ENCODE measurements around the gene MKNK1. TPM values are rescaled to one million over a fixed set of nuclear protein-coding genes. Genes with fewer than 3 reads are reported as not detected.

MKNK1 gene
- total and polyA plus RNA-seq, 5 experiments from 2014 or later, result 17.6 to 56.3 (median 19.7) TPM

DNA sequence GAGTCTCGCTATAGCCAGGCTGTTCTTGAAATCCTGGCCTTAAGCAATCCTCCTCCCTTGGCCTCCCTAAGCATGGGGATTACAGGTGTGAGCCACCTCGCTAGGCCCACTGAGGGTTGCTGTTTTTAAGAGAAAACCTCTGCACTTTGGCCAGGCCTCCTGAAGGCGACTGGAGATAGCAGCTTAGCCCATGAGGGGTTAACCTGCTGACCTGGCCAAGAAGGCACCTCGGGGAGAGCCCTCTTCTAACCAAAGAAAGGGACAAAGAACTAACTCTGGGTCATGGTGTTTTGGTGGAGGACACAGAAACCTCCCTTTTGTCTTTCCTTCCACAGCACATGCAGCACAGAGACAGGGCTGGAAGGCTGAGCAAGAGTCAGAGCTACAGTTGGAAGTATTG is 35.0 kb downstream of the MKNK1 start:
- H3K27ac Mint-ChIP-seq, result no peak overlapping the region

GRCh38 chr1:46568461-46568891 is 35.6 kb downstream of the MKNK1 start:
- H3K27me3 Mint-ChIP-seq, result no peaks in the 10 kb centered on the region
- ATAC-seq (no peak), DNase-seq (no peak)
- peaks cover 0 to 64% (median 19%) of the 10 kb centered on the region in 3 donors for H3K36me3 Mint-ChIP-seq
- POLR2A ChIA-PET, result no interaction called here
- H3K4me3 Mint-ChIP-seq, result no peak overlapping the region
- H3K9me3 Mint-ChIP-seq, result no peaks in the 10 kb centered on the region
- peaks cover 0 to 3% (median 0%) of the 10 kb centered on the region in 4 donors for H3K4me1 Mint-ChIP-seq
- no peak overlapping the region for H3K27ac Mint-ChIP-seq

More for the DNA sequence above, 35.0 kb downstream of the MKNK1 start:
- peaks cover 0 to 61% (median 19%) of the 10 kb centered on the region in 3 donors for H3K36me3 Mint-ChIP-seq
- H3K4me1 Mint-ChIP-seq, result peaks cover 0 to 3% (median 0%) of the 10 kb centered on the region in 4 donors
- ATAC-seq (no peak), DNase-seq (no peak)
- H3K4me3 Mint-ChIP-seq, result no peak overlapping the region
- no peaks in the 10 kb centered on the region for H3K9me3 Mint-ChIP-seq
- no peaks in the 10 kb centered on the region for H3K27me3 Mint-ChIP-seq
- POLR2A ChIA-PET, result no interaction called here

- Mint-ChIP-seq H3K9me3 (no peaks in the 10 kb centered on the region), H3K27ac (peak overlapping the region in 2 of 10 donors; percentile 8 to 25), H3K36me3 (peaks cover 0 to 66% (median 17%) of the 10 kb centered on the region in 3 donors), H3K4me1 (peaks cover 0 to 3% (median 0%) of the 10 kb centered on the region in 4 donors), H3K27me3 (no peaks in the 10 kb centered on the region), H3K4me3 (no peak overlapping the region)
- no peak for DNase-seq
- no peak for ATAC-seq
- POLR2A ChIA-PET, result no interaction called here
These were observed 40.7 kb downstream of the MKNK1 start for GRCh38 chr1:46563341-46563740.

DNA sequence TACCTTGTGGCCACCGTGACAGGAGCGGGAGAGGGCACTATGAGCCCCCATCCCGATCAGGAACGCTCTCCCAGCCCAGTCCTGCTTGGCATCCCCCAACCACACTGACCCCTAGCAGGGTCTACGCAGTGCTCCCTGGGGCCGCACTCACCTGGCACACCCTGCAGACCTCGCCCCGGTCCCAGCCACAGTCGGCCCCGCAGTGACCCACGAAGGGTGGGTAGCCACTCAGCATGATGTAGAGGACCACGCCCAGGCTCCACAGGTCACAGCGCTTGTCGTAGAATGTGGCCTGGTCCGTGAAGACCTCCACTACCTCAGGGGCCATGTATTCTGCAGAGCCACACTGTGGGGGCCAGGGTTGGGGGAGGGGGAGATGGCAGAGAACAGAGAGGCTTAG is 41.6 kb downstream of the MKNK1 start:
- H3K27ac Mint-ChIP-seq, result no peak overlapping the region
- DNase-seq, result no peak
- H3K27me3 Mint-ChIP-seq, result no peaks in the 10 kb centered on the region
- ATAC-seq, result no peak
- H3K4me3 Mint-ChIP-seq, result no peak overlapping the region
- H3K9me3 Mint-ChIP-seq, result no peaks in the 10 kb centered on the region
- no peaks in the 10 kb centered on the region for H3K4me1 Mint-ChIP-seq
- POLR2A ChIA-PET, result no interaction called here
- H3K36me3 Mint-ChIP-seq, result peaks cover 0 to 65% (median 10%) of the 10 kb centered on the region in 3 donors

DNA sequence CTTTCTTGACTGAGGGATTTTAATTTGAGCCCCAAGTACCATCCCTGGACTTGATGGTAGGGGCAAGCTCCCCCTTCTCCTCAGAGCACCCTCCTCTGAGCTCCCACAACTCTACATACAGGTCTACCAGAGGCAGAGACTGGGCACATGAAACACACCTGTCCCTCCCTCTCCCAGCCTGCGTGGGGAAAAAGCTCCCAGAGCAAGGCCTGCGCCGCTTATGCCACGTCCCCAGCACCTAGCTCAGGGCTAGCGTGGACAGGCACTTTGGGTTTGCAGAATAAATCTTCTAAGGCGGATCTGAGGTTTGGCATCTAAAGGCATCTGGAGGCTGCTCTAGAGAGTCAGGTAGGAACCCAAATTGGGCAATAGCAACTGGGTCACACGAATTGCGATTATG is 45.1 kb downstream of the MKNK1 start:
- no peak overlapping the region for H3K4me3 Mint-ChIP-seq
- POLR2A ChIA-PET, result no interaction called here
- no peaks in the 10 kb centered on the region for H3K4me1 Mint-ChIP-seq
- H3K36me3 Mint-ChIP-seq, result peaks cover 0 to 38% (median 0%) of the 10 kb centered on the region in 3 donors
- DNase-seq (no peak), ATAC-seq (no peak)
- H3K27me3 Mint-ChIP-seq, result no peaks in the 10 kb centered on the region
- H3K27ac Mint-ChIP-seq, result peak overlapping the region in 2 of 10 donors; percentile 34 to 38
- no peaks in the 10 kb centered on the region for H3K9me3 Mint-ChIP-seq

DNA sequence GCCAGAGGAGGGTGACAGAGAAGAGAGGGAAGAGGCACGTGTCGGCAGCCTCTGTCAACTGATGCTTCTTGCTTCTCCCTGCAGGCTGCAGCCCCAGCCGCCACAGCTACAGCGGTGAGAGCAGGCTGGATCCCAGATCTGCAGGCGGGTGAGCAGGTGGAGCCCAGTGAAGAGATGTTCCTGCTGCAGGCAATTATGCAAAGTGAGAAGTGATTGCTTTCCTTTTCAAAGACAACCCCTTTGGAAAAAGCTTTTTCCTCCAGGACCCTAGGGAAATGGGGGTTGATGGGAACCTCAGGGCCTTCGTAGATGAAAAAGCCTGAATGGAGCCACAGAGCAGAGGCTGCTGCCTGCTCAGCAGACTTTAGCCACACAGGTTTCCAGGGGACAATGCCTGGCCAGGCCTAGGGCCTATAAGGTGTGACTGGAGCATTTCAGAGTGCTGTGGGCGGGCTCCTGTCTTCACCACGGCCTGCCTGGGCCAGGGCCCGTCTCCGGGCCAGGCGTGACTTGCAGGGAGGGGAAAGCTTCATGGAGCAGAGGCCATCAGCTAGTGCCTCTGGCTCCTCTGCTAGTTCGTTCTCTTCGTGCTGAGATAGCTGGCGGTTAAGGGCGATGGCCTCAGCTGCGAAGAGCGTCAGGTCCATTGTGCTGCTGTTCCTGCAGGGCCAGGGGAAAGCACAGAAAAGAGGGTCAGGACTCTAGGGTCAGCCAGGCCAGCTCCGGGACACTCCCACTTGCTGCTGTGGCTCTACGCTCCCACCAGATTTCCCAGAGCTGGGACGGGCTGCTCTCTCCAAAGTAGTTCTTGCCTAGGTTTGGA is 45.7 kb downstream of the MKNK1 start:
- Mint-ChIP-seq H3K9me3 (no peaks in the 10 kb centered on the region), H3K27ac (peak overlapping the region in 3 of 10 donors; percentile 34 to 50 (median 38)), H3K27me3 (no peaks in the 10 kb centered on the region), H3K4me3 (no peak overlapping the region), H3K4me1 (no peaks in the 10 kb centered on the region), H3K36me3 (peaks cover 0 to 34% (median 0%) of the 10 kb centered on the region in 3 donors)
- DNase-seq (no peak), ATAC-seq (no peak)
- POLR2A ChIA-PET, result no interaction called here

GRCh38 chr1:46557403-46557802 is 46.7 kb downstream of the MKNK1 start:
- Mint-ChIP-seq H3K36me3 (peaks cover 0 to 26% (median 0%) of the 10 kb centered on the region in 3 donors), H3K27ac (peak overlapping the region in 6 of 10 donors; percentile 13 to 68 (median 41)), H3K27me3 (peaks cover 0 to 4% (median 0%) of the 10 kb centered on the region in 5 donors), H3K4me3 (no peak overlapping the region), H3K9me3 (no peaks in the 10 kb centered on the region), H3K4me1 (no peaks in the 10 kb centered on the region)
- DNase-seq, result no peak
- POLR2A ChIA-PET, result no interaction called here
- no peak for ATAC-seq

GRCh38 chr1:46556822-46557221 is 47.2 kb downstream of the MKNK1 start:
- Mint-ChIP-seq H3K9me3 (no peaks in the 10 kb centered on the region), H3K27ac (peak overlapping the region in 4 of 10 donors; percentile 9 to 68 (median 30)), H3K4me3 (no peak overlapping the region), H3K4me1 (no peaks in the 10 kb centered on the region), H3K36me3 (peaks cover 0 to 21% (median 0%) of the 10 kb centered on the region in 3 donors), H3K27me3 (peaks cover 0 to 9% (median 0%) of the 10 kb centered on the region in 5 donors)
- DNase-seq, result no peak
- no peak for ATAC-seq
- POLR2A ChIA-PET, result no interaction called here

- H3K4me1 Mint-ChIP-seq, result no peaks in the 10 kb centered on the region
- H3K36me3 Mint-ChIP-seq, result peaks cover 0 to 17% (median 0%) of the 10 kb centered on the region in 3 donors
- ATAC-seq (no peak), DNase-seq (no peak)
- H3K9me3 Mint-ChIP-seq, result no peaks in the 10 kb centered on the region
- no peak overlapping the region for H3K4me3 Mint-ChIP-seq
- POLR2A ChIA-PET, result no interaction called here
- peaks cover 0 to 16% (median 0%) of the 10 kb centered on the region in 5 donors for H3K27me3 Mint-ChIP-seq
- peak overlapping the region in 3 of 10 donors; percentile 14 to 58 (median 28) for H3K27ac Mint-ChIP-seq
These were observed 48.0 kb downstream of the MKNK1 start for GRCh38 chr1:46555826-46556619.

DNA sequence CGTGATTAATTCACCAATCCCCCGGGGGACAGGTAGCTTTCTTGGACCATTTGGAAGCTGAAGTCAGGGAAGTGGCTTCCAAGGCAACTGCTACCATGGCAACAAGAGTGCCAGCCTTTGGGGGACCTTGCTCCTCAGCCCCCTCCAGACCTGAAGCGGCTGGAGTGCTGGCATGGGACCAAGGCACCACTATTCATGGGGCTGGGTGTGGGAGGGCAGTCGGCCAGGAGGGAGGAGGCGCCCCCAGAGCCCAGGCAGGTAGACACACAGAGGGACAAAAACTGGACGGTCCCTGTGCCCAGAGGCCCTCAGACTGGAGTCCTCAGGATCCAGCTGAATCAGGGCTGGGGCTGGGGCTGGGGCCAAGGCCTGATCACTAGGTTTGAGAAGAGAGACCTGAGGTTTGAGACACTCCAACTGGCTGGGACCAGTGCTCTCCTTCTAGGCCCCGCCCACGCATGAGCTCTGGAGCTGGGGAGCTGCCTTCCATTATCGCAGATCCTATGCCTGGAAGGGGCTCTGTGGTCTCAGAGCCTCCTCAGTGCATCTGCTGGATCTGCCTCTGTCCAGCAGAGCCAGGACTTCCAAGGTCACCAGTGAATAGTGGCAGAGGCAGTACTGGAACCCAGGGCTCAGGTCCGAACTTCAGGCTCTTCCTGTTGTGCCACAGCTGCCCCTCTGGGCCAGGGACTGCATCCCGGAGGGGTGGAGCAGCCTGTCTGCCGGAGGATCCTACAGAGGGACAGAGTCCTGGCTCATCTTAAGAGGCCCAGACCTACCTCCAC is 49.3 kb downstream of the MKNK1 start:
- Mint-ChIP-seq H3K9me3 (no peaks in the 10 kb centered on the region), H3K4me3 (no peak overlapping the region), H3K27ac (no peak overlapping the region), H3K36me3 (peaks cover 0 to 12% (median 0%) of the 10 kb centered on the region in 3 donors), H3K27me3 (peaks cover 0 to 16% (median under 1%) of the 10 kb centered on the region in 5 donors), H3K4me1 (peaks cover 2 to 5% (median 4%) of the 10 kb centered on the region in 4 donors)
- ATAC-seq (no peak), DNase-seq (no peak)
- POLR2A ChIA-PET, result no interaction called here

DNA sequence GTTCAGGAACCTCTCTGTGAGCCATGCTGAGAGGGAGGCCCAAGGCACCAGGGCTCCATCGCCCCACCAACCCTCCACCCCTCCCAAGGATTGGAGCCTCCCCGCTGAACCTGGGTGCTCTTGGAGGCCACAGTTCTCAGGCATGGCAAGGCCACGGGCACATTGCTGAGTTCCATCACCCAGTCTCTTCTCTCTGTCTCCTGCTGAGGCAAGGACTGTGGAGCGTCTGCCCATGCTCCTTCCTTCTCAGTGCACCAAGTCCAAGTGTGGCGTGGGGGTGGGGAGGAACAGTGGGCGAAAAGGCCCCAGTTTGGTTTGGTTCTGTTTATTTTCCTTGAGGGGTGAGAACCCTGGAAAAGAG is 49.9 kb downstream of the MKNK1 start:
- no peak overlapping the region for H3K4me3 Mint-ChIP-seq
- H3K4me1 Mint-ChIP-seq, result peaks cover 8 to 10% (median 9%) of the 10 kb centered on the region in 4 donors
- ATAC-seq (no peak), DNase-seq (no peak)
- POLR2A ChIA-PET, result no interaction called here
- peaks cover 0 to 16% (median 4%) of the 10 kb centered on the region in 5 donors for H3K27me3 Mint-ChIP-seq
- peaks cover 0 to 8% (median 0%) of the 10 kb centered on the region in 3 donors for H3K36me3 Mint-ChIP-seq
- H3K27ac Mint-ChIP-seq, result peak overlapping the region in 1 of 10 donors; percentile 15
- no peaks in the 10 kb centered on the region for H3K9me3 Mint-ChIP-seq

DNA sequence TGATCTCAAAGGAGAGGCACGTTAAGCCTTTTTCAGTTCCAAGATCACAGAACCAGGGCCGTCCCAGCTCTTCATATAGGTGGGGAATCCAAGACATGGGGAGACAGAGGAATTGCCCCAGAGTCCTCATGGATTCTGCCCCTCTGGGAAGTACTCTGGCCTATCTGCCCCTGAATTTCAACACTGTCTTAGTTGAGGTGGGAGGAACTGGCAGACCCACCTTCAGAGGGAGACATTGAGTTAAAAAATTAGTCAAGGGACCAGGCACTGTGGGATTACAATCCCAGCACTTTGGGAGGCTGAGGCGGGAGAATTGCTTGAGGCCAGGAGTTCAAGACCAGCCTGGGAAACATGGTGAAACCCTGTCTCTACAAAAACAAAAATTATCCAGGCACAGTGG is 50.6 kb downstream of the MKNK1 start:
- peaks cover 0 to 7% (median 0%) of the 10 kb centered on the region in 3 donors for H3K36me3 Mint-ChIP-seq
- H3K4me3 Mint-ChIP-seq, result no peak overlapping the region
- peaks cover 8 to 13% (median 10%) of the 10 kb centered on the region in 4 donors for H3K4me1 Mint-ChIP-seq
- H3K9me3 Mint-ChIP-seq, result no peaks in the 10 kb centered on the region
- ATAC-seq (no peak), DNase-seq (no peak)
- H3K27ac Mint-ChIP-seq, result peak overlapping the region in 1 of 10 donors; percentile 28
- POLR2A ChIA-PET, result no interaction called here
- H3K27me3 Mint-ChIP-seq, result peaks cover 0 to 16% (median 5%) of the 10 kb centered on the region in 5 donors
